OCI-LY3 (cell line): ENCODE results near the gene SNTG2.

Experiments used
- EZH2phosphoT487 ChIP-seq: fragments of 200-600 bp; shearing (Covaris generic); IDR thresholded peaks from 2 replicates; pipeline ENCODE4 v1.6.1; 2018; ENCODE audit warnings: antibody characterized with exemption, mixed run types, low read depth
- TF ChIP-seq, protein P1 (sequence below): fragments of 200-600, 300-600 bp; sonication (generic); IDR thresholded peaks from 2 replicates; pipeline ENCODE4 v1.5.1; 2014; ENCODE audit warnings: antibody characterized with exemption, low read length, low read depth

GRCh38 chr2:1314254-1314653 lies 363.6 kb downstream of the SNTG2 start:
- TF ChIP-seq EZH2phosphoT487 = no peak
- TF ChIP-seq, protein P1, sequence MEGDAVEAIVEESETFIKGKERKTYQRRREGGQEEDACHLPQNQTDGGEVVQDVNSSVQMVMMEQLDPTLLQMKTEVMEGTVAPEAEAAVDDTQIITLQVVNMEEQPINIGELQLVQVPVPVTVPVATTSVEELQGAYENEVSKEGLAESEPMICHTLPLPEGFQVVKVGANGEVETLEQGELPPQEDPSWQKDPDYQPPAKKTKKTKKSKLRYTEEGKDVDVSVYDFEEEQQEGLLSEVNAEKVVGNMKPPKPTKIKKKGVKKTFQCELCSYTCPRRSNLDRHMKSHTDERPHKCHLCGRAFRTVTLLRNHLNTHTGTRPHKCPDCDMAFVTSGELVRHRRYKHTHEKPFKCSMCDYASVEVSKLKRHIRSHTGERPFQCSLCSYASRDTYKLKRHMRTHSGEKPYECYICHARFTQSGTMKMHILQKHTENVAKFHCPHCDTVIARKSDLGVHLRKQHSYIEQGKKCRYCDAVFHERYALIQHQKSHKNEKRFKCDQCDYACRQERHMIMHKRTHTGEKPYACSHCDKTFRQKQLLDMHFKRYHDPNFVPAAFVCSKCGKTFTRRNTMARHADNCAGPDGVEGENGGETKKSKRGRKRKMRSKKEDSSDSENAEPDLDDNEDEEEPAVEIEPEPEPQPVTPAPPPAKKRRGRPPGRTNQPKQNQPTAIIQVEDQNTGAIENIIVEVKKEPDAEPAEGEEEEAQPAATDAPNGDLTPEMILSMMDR = no peak
